NCI-H1048 (cell line): ENCODE data around the gene USP25.
A peak's percentile ranks its signal among the peaks of the same experiment; 100 is the strongest.

Experiments
- DNase-seq: peaks from one replicate; lab custom pipeline; 2025; lab: John Stamatoyannopoulos, UW

USP25 gene, protein sequence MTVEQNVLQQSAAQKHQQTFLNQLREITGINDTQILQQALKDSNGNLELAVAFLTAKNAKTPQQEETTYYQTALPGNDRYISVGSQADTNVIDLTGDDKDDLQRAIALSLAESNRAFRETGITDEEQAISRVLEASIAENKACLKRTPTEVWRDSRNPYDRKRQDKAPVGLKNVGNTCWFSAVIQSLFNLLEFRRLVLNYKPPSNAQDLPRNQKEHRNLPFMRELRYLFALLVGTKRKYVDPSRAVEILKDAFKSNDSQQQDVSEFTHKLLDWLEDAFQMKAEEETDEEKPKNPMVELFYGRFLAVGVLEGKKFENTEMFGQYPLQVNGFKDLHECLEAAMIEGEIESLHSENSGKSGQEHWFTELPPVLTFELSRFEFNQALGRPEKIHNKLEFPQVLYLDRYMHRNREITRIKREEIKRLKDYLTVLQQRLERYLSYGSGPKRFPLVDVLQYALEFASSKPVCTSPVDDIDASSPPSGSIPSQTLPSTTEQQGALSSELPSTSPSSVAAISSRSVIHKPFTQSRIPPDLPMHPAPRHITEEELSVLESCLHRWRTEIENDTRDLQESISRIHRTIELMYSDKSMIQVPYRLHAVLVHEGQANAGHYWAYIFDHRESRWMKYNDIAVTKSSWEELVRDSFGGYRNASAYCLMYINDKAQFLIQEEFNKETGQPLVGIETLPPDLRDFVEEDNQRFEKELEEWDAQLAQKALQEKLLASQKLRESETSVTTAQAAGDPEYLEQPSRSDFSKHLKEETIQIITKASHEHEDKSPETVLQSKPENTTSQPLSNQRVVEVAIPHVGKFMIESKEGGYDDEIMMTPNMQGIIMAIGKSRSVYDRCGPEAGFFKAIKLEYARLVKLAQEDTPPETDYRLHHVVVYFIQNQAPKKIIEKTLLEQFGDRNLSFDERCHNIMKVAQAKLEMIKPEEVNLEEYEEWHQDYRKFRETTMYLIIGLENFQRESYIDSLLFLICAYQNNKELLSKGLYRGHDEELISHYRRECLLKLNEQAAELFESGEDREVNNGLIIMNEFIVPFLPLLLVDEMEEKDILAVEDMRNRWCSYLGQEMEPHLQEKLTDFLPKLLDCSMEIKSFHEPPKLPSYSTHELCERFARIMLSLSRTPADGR

DNA sequence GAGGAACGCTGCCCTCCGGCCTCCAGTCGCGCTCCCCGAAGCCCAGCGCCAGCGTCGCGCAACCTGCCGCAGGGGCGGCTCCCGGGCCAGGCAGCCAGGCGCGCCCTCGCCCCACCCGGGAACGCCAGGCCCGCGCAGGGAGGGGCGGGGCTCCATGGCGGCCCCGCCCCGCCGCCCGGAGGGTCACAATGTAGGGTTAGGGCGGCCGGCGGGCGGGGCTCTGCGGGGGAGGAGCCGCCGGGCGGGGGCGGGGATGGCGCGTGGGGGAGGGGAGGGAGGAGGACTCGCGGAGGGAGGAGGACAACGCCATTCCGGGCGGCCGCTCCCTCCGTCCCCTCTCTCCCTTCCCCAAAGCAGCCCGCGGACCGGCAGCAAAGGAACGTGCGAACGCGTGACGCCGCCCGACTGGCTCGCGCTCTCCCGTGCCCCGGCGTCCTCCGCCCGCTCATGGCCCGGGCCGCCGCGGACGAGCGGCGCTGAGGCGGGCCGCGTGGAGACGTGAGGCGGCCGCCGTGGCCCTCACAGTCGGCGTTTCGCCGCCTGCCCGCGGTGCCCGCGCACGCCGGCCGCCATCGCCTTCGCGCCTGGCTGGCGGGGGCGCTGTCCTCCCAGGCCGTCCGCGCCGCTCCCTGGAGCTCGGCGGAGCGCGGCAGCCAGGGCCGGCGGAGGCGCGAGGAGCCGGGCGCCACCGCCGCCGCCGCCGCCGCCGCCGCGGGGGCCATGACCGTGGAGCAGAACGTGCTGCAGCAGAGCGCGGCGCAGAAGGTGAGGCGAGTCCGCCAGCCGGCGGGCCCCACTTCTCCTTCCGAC lies at the start of gene USP25:
Gene USP25 (plus strand): TSS at position 309 of the 810 bp plus-strand sequence. CDS start 412 bp downstream, at position 721.
- DNase-seq, result peak; percentile 51

DNA sequence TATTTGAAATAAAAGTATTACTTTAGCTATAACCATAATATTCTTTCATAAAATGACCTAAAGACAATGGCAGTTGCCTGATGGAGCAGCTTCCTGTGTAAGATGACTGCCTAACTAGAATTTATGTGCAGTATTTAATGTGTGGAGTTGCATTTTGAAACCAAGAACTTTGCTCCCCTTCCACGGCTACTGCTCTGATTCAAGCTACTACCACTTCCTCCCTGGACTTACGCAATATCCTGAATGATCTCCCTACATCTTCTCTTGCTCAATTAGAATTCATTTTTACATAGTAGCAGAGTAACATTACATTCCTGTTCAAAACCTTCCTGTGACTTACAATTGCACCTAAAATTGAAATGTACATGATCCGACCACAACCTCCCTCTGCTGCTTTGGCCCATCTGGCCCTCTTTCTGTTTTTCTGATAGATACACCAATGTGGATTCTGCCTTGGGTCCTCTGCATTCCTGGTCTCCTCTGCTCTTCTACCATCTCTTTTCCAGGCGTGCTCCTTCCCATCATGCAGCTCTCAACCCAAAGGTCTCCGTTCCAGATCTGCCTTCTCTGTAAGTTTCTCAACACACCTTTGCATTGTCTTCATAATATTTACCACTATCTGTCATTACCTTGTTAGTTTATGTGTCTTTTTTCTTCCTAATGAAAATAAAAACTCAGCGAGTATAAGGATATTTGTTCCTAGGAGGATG lies 47.4 kb upstream of the USP25 start:
- no peak for DNase-seq

DNA sequence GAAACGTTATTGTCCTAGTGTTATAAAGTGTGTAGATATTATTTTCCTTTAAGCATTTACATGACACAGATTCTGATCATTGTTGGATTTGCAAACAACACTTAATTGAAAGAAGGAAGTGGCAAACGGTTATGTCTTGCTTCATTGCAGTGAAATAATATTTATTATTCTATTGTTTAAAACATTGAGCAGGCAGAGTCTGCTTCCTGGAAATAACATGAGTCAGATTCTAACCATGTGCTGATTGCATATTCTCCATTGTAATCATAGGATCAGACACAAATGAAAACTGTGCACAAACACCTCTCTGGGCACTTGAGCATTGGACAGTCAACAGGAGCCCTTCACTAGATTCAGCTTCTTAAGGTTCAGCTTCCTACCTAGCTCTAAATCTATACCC lies 46.8 kb upstream of the USP25 start:
- no peak for DNase-seq

DNA sequence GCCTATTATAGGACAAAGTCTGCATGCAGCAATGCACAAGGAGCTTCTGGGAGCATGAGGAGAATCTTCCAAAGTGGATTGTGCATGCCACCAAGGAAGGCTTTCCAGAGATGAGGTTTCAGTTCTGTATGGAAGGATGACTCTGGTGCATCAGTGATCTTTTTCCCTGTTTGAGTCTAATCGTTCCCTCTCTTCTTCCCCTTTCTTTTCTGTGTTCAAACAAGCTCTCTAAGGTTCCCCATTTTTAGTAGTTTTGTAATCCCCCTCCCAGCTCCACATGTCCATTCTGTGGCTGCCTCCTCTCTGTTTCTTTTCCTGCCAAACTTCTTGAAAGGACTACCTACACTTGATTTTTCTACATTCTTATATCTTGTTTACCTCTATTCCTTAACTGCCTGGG lies 43.3 kb upstream of the USP25 start:
- DNase-seq, result no peak

DNA sequence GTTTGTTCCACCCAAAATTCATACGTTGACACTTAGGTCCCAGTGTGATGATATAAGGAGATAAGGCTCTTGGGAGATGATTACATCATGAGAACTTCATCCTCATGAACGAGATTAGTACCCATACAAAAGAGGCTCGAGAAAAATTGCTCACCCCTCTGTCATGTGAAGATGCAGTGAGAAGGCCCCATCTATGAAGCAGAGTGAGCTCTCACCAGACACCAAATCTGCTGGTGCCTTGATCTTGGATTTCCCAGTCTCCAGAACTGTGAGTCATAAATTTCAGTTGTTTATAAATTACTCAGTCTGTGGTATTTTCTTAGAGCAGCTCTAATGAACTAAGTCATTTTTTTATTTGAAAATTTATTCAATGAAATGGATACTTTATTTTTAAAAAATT lies 42.6 kb upstream of the USP25 start:
- no peak for DNase-seq

DNA sequence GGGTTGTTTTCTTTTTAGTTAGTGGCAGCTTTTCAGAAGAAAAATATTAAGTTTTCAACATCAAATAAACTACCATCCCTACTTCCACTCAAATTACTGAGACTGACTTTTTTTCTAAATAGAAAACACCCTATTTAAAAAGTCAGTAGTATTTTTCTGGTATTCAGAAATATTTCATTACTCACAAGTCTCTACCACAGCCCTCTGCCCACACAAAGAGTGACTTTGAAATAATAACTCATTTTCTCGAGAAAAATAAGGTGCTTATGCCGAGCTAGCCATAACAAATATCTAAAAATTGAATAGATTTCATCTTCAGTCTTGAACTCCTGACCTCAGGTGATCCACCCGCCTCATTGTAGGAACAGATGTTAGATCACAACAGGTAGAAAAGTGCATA lies 41.8 kb upstream of the USP25 start:
- DNase-seq, result no peak

DNA sequence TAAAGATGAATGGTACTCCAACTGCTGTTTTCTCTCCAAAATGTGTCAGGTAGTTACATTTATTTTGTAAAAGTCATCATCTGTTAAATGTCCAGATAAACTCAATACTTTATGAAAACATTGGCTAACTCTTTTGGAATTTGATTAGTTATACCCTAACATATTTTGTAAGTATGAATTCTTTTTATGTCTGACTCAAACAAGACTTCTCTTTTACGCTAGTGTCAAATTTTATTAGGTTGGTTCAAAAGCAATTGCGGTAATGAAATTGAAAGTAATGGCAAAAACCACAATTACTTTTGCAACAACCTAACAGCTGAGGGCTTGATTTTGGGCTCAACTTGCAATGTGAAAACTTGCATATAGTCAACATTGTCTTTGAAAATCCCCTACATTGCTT lies 41.0 kb upstream of the USP25 start:
- DNase-seq, result no peak

DNA sequence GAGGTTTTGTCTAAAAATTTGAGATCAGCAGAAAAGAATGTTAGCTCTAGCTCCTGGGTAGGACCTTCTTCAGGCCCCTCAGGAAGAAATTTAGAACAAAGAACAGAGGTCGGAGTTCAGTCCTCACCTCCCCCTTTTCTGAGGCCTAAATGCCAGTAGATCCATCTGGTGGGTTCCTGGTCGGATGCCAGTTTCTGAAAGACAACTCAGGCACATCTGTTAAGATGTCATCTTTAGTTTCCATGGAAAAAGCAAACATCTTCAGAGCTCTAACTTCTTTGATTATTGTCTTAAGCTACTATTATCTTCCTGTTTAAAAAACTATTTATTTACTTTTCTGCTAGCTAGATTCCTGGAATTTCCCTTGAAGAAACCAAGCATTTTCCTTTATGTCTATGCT lies 37.1 kb upstream of the USP25 start:
- no peak for DNase-seq

DNA sequence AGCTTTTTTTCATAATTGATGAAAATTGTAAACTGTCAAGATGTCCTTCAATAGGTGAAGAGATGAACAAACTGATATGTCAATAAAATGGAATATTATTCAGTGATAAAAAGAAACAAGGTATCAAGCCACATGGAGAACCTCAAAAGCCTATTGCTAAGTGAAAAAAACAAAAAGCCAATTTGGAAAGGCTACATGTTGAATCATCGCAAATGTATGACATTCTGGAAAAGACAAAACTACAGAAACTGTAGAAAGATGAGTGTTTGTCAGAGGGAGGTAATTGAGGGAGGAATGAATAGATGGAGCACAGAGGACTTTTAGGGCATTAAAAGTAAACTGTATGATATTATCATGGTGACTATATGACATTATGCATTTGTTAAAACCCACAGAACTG lies 34.5 kb upstream of the USP25 start:
- no peak for DNase-seq

DNA sequence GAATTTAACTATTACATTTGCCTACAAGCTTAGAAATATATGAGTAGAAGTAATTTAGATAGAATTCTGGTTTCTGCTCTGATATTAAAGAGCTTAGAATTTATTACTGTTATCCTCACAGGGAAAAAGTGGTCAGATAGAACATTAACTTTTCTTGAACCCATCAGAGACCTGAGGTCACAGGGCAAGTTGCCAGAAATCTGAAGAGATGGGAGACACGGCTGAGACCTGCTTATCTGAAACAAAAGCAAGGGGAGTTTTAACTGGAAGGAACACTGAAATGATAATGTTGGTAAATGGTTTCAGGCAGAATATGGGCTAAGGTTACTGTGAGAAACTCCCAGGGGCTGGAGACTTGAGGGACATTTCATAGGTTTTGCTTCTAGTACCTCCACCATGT lies 28.0 kb upstream of the USP25 start:
- no peak for DNase-seq

DNA sequence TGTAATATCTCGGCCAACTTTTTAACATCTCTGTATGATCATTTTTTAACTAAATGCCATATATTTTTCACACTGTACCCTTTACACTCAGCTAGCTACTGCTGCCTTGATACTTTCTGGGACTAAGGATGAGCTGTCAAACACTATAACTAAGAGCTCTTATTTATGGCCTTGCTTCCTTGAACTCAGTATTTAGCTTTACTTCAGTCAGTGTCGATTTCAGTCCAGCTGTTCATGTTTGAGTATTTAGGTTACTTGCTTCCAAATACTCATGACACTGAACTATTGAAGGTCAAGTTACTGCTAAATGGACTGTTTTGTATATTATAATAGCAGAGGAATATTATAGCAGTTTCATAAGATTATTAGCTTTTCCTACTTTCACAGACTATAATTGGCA lies 25.9 kb upstream of the USP25 start:
- no peak for DNase-seq

DNA sequence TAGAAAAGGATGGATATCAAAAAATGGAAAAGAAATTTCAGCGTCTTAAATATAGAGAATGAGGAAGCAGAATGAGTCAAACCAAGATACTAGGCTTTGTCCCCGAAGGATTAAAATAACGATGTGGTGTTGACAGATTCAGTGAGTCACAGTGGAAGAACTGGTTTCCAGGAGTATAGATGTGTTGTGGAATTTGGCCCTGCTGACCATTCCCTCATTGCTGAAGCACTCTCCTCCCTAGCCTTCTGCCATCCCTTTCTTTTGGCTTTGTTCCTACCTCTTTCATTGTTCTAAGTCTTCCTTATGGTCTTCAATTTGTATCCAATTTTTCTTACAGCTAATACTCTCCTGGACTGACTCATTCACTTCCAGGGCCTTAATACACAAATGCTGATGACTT lies 23.1 kb upstream of the USP25 start:
- no peak for DNase-seq

DNA sequence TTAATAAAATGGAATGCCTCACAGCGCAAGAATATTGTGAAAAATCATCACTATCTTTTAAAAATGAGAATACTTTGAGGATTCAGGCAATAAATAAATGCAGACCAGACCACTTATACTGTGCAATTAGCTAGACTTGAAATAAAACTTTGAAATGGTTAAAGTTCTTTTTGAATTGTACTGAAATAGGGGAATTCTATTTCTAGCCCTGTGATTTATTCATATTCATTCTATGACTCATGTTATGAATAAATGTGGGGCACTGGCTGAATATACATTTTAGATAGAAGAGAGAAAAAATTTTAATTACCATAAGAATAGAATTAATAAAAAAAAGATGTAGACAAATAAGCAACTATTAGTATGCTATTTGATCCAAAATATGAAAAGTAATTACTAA lies 16.4 kb upstream of the USP25 start:
- DNase-seq, result no peak

DNA sequence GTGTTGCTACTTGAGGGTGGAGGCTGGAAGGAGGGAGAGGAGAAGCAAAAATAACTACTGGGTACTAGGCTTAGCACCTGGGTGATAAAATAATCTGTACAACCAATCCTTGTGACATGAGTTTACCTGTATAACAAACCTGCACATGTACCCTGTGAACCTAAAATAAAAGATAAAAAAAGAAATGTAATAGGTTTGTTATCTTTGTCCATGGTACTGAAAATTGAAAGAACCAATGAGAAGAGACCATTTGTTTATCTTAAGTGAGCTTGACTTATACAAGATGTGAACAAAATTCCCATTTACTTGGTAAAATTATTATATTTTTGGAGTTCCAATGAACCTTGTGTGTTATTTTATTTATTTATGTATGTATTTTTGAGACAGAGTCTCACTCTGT lies 11.1 kb upstream of the USP25 start:
- no peak for DNase-seq

DNA sequence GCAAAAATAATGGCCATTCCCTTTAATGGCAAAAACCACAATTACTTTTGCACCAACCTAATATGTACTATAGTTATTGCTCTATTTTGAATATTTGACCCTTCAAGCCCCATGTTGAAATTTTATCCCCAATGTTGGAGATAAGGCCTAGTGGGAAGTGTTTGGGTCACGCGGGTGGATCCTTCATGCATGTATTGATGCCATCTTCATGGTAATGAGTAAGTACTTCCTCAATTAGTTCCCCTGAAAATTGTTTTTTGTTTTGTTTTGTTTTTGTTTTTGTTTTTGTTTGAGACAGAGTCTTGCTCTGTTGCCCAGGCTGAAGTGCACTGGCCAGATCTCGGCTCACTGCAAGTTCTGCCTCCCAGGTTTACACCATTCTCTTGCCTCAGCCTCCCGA lies 9.8 kb upstream of the USP25 start:
- DNase-seq, result no peak

DNA sequence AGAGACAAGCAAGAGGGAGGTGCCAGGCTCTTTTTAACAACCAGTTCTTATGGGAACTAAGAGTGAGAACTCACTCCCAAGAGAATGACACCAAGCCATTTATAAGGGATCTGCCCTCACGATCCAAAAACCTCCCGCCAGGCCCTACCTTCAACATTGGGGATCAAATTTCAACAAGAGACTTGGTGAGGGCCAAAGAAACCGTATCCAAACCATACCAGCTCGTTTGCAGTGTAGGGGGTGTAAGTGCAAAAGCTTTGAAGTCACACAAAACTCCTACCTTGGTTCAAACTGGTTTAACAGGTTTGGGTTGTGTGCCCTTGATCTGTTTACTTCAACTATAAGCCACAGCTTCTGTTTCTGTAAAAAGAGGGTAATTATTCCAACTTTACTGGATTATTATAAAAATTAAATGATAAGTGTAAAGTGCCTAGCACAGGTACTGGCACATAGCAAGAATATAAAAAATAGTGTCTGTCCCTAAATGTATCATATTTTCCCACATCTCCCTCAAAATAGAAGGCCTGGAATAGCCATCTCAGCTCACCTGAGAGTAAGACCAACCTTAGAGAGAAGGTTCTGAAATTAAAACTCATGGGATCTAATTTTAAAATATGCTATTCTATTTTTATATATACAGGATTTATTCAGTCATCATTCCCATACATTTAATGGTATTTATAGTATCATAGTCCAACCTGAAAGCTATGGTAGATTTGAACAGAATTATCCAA lies 7.0 kb upstream of the USP25 start:
- DNase-seq, result no peak

DNA sequence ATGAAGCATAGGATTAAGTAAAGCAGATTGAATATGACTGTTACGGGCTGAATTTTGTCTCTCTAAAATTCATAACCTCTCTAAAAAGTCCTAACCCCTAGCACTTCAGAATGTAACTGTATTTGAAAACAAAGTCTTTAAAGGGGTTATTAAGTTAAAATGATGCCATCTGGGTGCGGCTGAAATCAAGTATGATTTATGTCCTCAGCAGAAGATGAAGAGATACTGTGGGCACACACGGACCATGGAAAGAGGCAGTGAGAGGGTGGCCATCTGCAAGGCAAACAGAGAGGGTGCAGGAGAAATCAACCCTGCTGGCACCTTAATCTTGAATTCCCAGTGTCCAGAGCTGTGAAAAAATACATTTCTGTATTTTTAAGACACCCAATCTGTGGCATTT lies 3.8 kb upstream of the USP25 start:
- DNase-seq, result no peak

DNA sequence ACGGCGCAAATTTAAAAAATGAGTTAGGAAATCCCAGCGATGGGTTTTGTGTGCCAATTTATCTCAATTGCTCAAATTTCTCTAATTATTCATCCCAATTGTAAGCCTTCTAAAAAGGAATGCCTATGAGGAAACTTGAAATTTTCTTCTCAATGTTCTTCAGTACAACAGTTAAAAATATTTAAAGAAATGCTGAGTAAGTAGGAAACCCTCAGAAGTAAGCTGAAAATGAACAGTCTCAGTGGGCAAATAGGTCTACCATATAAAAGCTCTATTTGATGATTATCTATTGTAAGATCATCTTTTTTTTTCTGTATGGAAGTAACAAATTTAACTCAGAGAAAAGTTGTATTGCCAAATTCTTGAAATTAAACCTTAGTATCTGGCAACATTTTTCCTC lies 1.7 kb upstream of the USP25 start:
- DNase-seq, result no peak

DNA sequence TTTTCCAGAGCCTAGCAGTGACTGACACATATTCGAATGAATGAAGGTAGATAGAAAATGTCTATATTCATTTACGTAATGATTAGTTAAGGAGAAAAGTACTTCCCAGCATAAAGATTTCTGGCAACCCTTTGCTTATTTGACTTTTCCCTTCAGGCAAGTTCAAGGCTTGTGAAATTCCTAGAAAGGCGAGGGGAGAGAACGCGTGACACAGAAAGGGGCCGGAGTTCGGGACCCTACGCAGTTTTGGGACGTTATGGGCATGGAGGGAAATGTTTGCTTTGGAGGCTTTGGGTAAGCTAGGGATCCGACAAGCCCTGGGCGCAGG lies 472 bp upstream of the USP25 start:
- no peak for DNase-seq

DNA sequence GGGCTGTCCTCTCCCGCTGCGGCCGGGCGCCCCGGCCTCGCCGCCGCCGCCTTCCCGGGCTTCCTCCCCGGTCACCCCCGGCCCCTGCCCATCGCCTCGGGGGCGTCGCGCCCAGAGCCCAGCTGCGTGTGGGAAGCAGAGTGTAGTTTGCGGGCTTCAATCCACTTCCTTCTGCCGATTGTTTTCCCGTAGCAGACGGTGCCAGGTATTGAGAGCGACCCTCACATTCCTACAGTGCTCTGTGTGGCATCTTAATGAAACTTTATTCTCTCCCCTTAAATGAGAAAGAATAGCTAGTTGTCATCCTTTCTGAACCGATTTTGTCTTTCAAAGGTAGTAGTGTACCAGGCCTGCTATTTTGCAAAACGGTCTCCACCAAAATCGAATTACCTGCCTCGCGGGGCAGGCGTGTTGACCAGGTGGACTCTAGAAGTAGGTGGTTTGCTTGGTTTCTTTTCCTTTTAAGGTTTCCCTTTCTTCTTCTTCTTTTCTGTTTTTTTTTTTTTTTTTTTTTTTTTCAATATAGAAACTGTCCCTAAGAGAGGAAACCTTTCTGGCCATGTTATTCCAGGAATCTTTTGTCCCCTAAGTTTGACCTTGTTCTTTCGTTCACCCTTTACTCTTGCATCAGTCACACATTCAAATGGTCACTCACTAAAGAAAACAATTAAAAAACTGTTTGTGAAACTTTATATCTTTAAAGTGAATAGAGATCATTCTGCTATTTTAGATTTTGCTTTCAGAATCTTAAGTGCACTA lies 881 bp downstream of the USP25 start:
- peak; percentile 11 for DNase-seq
